Stimulated activated CD4-positive, alpha-beta T cell treated with anti-CD3 and anti-CD28 coated beads, TNF-alpha, amount 100 ng/mL, for 1 hour (primary cell): Measurements from ENCODE around the gene RNPEPL1.
"Not testable (repeated sequence)": the region's sequence is repeated elsewhere in the genome, so short reads cannot be mapped to it uniquely, and the experiment has no call there.

ENCODE experiments used
- DNase-seq, 3 donors: peaks; one replicate each; pipeline ENCODE4 v3.0.0-alpha.2; 2020; ENCODE audit warnings: low read depth in 3 of 3, low spot score in 1 of 3

Gene RNPEPL1, protein sequence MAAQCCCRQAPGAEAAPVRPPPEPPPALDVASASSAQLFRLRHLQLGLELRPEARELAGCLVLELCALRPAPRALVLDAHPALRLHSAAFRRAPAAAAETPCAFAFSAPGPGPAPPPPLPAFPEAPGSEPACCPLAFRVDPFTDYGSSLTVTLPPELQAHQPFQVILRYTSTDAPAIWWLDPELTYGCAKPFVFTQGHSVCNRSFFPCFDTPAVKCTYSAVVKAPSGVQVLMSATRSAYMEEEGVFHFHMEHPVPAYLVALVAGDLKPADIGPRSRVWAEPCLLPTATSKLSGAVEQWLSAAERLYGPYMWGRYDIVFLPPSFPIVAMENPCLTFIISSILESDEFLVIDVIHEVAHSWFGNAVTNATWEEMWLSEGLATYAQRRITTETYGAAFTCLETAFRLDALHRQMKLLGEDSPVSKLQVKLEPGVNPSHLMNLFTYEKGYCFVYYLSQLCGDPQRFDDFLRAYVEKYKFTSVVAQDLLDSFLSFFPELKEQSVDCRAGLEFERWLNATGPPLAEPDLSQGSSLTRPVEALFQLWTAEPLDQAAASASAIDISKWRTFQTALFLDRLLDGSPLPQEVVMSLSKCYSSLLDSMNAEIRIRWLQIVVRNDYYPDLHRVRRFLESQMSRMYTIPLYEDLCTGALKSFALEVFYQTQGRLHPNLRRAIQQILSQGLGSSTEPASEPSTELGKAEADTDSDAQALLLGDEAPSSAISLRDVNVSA

DNA sequence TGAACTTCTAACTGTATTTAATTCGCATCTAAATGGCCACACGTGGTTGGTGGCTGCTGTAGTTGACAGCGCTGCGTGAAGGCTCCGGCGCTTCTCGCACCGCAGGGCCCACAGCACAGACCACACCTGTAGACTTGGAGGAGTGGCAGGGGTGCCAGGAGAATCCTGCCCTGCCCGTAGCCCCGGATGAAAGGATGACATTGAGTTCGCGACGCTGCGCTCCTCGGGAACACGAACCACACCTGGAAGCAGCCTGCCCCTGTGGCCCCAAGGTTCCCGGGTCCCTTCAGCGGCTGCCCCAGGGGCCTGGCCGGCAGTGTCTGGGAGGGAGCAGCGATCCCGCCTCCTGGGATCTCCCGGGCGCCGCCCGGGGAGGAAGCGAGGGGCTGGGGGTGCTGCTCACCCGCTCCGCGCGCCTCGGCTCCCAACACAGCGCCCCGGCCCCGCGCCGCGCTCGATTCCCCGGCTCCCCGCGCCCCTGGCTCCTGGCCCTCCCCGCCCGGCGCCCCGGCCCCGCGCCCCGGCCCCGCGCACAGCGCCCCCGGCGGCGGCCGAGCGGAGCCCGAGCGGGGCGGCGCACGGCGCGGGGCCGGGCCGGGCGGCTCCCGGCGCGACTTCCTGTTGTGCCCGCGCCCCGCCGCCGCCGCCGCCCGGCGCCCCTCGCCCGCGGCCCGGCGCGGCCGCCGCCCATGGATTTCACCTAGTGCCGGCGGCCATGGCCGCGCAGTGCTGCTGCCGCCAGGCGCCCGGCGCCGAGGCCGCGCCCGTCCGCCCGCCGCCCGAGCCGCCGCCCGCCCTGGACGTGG lies at the start of gene RNPEPL1:
Gene RNPEPL1, plus strand, starts transcription at position 613 of the 806 bp plus-strand sequence. Its CDS starts 103 bp downstream, at position 716.
- DNase-seq, result no peak

DNA sequence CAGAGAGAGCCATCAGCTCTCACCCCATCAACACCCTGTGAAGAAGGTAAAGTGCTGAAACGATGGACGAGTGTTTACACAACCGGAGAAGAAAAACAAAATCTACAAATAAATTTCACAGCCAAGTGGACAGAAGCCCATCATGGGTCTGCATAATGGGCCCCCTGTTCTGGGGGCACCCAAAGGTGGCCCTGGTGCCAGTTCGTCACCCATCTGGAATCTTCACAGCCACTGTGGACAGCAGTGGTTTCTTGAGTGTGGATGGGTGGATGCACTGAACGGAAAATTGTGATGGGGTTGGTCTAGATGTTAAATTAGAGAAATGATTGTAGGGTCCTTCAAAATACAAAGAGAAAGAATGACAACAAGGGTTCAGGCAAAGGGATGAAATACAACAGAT lies 49.3 kb upstream of the RNPEPL1 start:
- DNase-seq, result no peak

DNA sequence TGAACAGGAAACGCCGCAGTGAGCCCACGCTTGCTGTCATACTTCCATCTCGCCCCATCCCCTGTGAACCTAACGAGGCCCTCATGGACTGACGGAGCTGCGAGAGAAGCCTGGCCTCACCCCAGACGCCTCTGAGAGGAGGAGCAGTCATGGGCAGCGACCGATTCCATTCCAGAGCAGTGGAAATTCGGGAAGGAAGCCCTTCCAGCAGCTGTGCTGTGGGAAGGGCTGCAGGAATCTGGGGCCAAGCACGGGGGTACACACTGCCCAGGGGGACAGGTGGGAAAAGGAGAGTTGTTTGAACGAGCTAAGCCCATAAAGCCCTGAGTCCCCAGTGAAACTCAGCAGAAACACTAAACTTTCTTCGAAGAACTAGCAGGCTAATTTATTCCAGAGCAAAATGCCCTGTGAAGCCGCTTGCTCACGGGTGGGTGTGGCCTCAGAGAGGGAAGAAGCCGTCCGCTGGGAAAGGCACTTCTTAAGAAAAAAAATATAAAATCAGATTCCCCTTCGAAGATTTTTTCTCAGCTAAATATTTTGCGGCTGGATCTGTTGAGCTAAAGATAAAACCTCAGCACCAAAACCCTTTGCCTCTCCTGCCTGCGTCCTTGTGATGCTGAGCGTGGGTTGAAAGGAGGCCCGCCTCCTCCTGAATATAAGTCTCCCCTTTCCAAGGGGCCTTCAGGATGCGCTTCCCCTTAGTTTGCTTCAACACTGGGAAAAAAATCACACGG lies 48.7 kb upstream of the RNPEPL1 start:
- DNase-seq, result no peak

DNA sequence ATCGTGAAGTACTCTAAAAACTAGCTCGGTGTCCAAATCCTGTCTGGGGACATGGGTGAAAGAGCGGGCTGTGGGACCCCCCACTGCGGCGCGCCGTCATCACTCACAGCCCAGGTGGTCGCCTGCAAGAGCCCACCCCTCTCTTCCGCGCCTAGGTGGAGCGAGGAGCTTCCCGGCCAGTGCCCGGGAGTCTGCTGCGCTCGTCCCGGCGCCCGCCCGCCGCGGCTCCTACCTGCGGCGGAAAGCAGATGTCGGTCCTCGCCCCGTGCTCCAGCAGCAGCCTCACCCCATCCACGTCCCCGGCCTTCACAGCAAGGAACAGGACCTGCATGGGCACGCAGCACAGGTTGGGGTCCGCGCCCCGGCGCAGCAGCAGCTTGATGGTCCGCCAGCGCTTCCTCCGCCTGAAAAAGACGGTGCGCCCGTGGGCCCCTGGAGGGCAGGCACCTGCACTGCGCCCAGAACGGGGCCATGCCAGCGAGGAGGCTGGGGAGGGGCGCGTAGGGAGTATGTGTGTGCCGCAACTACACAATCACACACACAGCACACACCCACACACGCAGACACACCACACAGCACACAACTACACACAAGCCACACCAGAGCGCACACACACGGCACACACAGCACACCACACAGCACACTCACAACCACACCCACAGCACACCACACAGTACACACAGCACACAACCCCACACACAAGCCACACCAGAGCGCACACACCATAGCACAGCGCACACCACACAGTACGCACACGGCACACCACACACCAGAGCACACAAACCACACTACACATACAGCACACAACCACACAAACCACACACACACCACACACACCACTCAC lies 47.9 kb upstream of the RNPEPL1 start:
- no peak for DNase-seq

DNA sequence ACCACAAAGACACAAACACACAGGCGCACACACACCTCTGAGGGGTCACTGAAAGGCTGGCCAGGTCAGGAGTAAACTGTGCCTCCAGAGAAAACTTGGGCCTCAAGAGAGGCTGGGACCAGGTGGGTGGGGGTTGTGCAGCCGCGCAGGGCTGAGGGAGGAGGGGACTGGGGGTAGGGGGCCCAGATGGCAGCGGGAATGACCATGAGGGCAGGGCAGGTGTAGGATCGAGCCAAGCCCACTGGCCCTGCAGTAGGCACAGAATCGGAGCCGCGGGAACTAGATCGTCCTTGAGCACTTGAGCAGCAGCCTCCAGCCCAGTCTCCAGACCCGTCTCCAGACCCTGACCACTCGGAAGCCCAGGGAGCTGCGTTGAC lies 47.3 kb upstream of the RNPEPL1 start:
- no peak for DNase-seq

DNA sequence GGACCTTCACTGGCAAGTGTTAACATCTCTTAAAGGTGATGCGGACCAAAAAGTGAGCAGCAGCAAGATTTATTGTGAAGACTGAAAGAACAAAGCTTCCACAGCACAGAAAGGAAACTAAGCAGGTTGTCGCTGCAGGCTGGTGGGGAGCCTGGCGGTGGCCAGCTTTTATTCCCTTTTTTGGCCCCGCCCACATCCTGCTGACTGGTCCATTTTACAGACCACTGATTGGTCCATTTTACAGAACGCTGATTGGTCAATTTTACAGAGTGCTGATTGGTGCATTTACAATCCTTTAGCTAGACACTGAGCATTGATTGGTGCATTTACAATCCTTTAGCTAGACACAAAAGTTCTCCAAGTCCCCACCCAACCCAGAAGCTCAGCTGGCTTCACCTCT lies 46.4 kb upstream of the RNPEPL1 start:
- not testable (repeated sequence) for DNase-seq

DNA sequence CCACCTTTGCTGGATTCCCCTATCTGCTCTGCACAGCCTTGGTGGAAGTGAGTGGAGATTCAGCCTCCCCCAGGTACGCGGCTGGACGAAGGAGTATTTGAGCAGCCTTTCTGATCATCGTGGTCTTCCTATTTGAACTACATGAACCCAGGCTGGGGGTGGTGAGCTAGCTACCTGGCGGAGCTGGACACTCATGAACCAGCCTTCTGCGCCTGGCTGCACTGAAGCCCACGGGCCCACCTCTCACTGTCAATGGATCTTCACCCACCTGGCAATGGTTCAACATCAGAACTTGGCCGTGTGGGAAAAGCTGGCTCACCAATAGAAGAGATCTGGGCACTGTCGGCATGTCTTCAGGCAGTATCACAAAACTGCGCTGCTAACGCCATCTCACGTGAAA lies 45.9 kb upstream of the RNPEPL1 start:
- no peak for DNase-seq

DNA sequence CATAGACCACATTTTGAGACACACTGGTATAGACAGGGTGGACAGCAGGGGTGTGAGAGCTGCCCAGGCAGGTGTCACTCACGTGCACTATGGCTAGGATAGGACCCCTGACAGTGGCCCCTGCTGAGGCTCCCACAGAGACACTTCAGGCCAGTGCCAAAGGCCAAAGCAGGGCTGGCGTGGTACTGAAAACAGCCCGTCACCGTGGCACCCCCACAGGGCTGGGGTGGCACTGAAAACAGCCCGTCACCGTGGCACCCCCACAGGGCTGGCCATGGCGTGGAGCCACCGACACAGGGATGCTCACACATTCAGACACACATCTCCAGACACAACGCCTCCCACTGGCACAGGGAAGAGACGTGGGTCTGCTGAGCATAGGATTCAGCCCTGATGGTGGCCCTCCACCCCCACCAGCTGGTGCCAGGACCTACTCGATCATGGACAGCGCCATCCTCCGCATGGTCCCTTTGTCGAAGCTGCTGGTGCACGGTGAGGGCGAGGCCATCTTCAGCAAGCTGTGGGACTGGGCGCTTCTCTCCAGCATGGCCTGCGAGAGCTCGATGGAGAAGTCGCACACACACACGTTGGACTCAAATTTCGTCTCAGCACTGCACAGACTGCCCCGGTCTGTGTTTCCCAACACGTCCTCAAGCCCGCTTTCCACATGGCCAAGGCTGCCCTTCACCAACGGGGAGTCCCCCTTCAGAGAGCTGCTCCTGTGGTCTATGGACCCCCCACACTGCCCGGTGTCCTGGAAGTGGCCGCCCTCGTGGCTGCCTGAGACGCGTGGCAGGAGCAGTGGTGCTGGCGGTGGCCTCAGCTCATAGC lies 44.6 kb upstream of the RNPEPL1 start:
- no peak for DNase-seq

DNA sequence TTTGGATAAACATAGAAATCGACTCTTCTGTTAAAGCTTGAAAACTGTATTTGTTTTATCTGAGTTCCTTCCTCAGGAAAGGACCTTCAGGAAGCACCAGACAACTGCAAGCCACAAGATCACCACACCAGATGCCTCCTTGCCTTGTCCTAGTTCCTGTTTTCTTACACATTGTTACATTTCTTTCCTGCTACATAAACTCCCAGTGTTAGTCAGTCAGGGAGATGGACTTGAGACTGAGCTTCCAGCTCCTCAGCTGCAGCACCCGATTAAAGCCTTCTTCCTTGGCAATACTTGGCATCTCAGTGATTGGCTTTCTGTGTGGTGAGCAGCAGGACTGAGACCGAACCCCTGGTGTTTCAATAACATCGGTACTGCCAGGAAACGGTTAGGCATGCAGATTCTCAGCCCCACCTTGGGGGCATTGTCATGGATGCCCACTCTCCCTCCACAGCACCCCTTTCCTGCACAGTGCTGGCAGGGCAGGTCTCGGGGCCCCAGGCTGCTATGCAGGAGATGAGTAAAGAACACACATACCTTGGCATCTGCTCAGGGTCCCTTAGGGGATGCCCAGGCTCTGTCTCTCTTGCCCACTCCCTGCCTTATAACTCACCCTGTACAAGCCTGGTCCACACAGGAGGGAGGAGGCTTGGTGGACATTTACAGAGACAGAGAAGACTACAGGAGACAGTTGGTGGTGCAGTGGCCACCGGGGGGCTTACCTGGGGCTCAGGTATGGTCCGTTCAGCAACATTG lies 43.1 kb upstream of the RNPEPL1 start:
- DNase-seq, result no peak

DNA sequence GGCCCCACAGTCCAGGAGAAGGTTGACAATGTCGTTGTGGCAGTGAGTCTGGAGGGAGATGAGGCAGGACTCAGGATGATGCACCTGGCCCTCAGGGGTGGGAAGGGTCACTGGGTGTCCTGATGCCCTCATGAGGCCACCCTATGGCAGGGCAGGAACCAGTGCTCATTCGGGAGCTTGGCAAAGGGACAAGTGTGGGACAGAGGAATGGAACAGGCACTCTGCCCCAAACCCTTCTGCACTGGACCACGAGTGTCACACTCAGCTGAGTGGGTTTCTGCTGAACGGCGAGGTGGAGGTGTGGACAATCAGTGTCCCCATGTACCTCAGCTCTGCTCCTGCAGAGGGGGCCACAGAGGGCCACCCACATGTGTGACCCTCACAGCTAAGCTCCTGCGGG lies 42.5 kb upstream of the RNPEPL1 start:
- no peak for DNase-seq

DNA sequence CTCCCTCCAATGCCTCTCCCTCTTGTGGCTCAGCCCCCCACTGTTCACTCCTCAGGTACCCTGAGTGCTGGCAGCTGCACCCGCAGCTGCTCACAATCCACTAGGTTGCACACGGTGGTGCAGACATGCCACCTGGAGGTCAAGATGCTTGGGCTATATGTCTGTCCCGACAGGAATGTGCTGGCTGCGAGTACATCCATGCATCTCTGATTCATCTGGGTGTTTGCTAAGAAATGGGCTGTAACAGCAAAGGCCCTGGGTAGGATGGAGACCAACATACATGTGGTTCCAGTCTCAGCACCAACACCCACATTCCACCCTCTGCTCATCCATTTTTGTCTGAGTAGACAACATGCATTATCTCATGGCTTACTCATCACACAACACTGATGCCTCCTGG lies 41.8 kb upstream of the RNPEPL1 start:
- no peak for DNase-seq

DNA sequence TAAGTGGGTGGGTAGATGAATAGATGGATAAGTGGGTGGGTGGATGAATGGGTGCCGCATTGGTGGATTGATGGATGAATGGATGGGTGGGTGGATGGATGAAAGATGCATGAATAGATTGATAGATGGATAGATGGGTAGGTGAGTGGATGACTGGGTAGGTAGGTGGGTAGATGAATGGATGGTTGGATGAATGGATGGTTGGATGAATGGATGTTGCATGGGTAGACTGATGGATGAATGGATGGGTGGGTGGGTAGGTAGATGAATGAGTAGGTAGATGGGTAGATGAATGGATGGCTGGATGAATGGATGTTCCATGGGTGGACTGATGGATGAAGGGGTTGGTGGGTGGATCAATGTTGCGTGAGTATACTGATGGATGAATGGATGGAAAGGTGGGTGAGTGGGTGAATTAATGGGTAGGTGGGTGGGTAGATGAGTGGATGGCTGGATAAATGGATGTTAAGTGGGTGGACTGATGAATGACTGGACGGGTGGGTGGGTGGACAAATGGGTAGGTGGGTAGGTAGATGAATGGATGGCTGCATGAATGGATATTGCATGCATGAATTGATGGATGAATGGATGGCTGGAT lies 41.0 kb upstream of the RNPEPL1 start:
- DNase-seq, result no peak

DNA sequence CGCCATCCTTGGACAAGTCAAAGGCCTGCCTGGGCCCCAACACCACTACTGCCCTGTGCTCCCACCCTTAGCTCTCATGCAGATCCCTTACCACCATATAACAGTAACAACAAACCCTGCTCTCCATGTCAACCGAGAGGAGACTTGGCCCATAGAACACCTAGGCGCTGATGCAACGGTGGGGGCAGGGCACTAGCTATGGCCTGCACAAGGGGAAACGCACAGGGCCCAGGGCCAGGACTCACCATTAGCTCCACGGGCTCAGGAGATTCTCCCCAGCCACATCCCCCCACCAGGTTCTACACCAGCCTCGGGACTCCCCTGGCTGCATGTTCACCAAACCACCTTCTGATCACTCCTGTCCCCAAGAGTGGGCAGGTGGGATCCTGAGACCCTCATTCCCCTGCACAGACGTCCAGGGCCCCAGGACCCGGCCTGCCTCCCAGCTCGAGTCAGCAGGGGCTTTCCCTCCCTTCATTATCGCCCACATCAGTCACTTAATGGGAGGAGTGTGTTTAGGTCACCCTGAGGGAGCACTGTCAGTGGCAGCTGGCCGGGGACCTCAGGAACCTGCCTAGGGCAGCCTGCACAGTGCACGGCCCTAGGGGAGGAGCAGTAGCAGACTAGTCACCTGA lies 39.8 kb upstream of the RNPEPL1 start:
- no peak for DNase-seq

DNA sequence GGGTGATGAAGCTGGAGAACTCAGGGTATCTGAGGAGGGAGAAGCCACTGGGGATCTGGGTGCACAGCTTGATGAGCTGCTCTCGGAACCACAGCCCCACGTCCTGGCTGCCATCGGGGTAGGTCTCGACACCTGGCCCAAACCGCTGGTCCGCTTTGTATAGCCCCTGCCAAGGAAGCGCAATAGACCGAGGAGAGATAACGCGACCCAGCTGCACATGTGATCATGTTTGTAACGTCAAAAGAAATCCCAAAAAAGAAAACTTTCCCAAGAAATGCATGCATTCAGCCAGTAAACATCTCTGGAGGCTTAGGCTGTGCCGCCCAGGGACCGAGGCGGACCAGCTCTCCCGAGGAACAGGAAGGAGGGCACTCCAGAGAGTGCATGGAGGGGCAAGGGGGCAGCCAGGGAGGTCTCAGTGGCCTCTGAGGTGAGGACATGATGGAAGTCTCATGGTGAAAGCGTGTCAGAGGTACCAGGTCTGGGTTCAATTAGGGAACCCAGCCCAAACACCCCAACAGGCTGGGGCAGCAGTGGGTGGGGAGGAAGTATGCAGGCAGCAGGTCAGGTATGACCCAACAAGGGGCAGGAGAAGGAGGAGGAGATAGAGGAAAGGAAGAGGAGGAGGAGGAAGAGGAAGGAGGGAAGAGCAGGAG lies 38.8 kb upstream of the RNPEPL1 start:
- DNase-seq, result no peak

DNA sequence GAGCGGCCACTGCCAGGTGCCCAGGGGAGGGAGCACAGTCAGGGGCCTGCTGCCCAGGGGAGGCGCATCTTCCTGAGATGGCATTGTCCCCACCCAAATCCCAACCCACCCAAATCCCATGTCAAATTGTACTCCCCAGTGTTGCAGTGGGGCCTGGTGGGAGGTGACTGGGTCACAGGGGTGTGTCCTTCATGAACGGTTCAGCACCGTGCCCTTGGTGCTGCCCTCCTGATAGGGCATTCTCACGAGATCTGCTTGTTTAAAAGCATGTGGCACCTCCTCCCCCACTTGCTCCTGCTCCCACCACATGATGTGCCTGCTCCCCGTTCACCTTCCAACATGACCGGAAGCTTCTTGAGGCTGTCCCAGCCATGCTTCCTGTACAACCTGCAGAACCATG lies 38.1 kb upstream of the RNPEPL1 start:
- DNase-seq, result no peak

DNA sequence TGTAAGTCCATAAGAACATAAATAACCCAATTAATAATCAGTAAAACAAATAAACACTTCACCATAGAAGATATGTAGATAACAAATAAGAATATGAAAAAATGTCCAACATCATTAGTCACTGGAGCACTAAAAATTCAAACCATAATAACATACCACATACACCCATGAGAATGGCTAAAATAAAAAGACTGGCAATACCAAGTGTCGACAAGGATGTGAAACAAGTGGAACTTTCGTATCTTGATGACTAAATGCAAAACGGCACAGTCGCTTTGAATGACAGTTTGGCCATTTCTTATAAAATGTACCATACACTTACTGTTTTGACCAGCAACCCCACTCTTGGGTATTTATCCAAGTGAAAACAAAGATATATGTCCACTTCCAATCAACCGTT lies 37.2 kb upstream of the RNPEPL1 start:
- DNase-seq, result no peak
